IMR-90 (cell line): ENCODE measurements around the gene TCF25. TPM values are rescaled to one million over a fixed set of nuclear protein-coding genes. Genes with fewer than 3 reads are reported as not detected.

Experiments
- ATAC-seq: fragments of 200-7000 bp; cut with Tn5 transposase; 2 replicates; pipeline ENCODE4 v1.9.1; 2020; ENCODE audit warnings: low read depth, mild to moderate bottlenecking, moderate library complexity
- BruUV-seq: library from RNA; stranded (reverse); fragments of 400-500 nt; replicated peaks from 2 replicates; lab custom pipeline; 2021; lab: Mats Ljungman, UMichigan
- CTCF ChIA-PET: fragments of 300-600 bp; formaldehyde crosslinking; extraction: SDS; loops from one replicate; lab custom pipeline; 2021; ENCODE audit warnings: antibody characterized with exemption; lab: Yijun Ruan, JAX
- POLR2A ChIA-PET: fragments of 300-600 bp; sonication (Branson Sonifier 250); formaldehyde crosslinking; loops from one replicate; lab custom pipeline; 2022; ENCODE audit warnings: antibody characterized with exemption; ENCODE audit not compliant: unreplicated experiment; lab: Charles Lee
- DNase-seq: peaks from one replicate; pipeline ENCODE4 v3.0.0; 2013
- H2AFZ ChIP-seq: replicated peaks from 2 replicates; pipeline ENCODE3; 2013; ENCODE audit warnings: low read length, mild to moderate bottlenecking; ENCODE audit not compliant: poor library complexity
- H2AK5ac ChIP-seq: 2 replicates; pipeline ENCODE4 v1.6.1; 2013; ENCODE audit warnings: low read depth, low read length, inconsistent platforms
- H2AK9ac ChIP-seq: replicated peaks from 2 replicates; pipeline ENCODE3; 2013; ENCODE audit warnings: mild to moderate bottlenecking, low read depth, low read length, moderate library complexity; ENCODE audit not compliant: poor library complexity
- H2BK120ac ChIP-seq: 2 replicates; pipeline ENCODE4 v1.6.1; 2013; ENCODE audit warnings: low read depth, low read length, inconsistent platforms
- H2BK15ac ChIP-seq: 3 replicates; pipeline ENCODE4 v1.6.1; 2013; ENCODE audit warnings: low read depth, low read length, inconsistent platforms
- H2BK20ac ChIP-seq: 2 replicates; pipeline ENCODE4 v1.6.1; 2013; ENCODE audit warnings: low read depth, mild to moderate bottlenecking, inconsistent platforms, low read length, moderate library complexity
- H2BK5ac ChIP-seq: 2 replicates; pipeline ENCODE4 v1.6.1; 2013; ENCODE audit warnings: mild to moderate bottlenecking, low read depth, low read length, inconsistent platforms; ENCODE audit not compliant: poor library complexity, severe bottlenecking
- H3K14ac ChIP-seq: replicated peaks from 2 replicates; pipeline ENCODE4 v1.6.1; 2013; ENCODE audit warnings: low read depth, low read length, inconsistent platforms
- H3K18ac ChIP-seq: 2 replicates; pipeline ENCODE4 v1.6.1; 2013; ENCODE audit warnings: low read depth, low read length, control low read depth
- H3K23ac ChIP-seq: 2 replicates; pipeline ENCODE4 v1.6.1; 2013; ENCODE audit warnings: low read depth, low read length, inconsistent platforms
- H3K27ac ChIP-seq: 2 replicates; pipeline ENCODE4 v1.5.1; 2013; ENCODE audit warnings: mild to moderate bottlenecking, control low read depth, low read length; ENCODE audit not compliant: insufficient read depth
- H3K27me3 ChIP-seq: 2 replicates; pipeline ENCODE4 v1.6.1; 2013; ENCODE audit warnings: low read length; ENCODE audit not compliant: control insufficient read depth, insufficient read depth
- H3K36me3 ChIP-seq: 2 replicates; pipeline ENCODE4 v1.6.1; 2013; ENCODE audit warnings: low read length, mixed read lengths; ENCODE audit not compliant: control insufficient read depth, insufficient read depth
- H3K4ac ChIP-seq: 2 replicates; pipeline ENCODE4 v1.6.1; 2013; ENCODE audit warnings: low read depth, low read length, inconsistent platforms
- H3K4me1 ChIP-seq: 2 replicates; pipeline ENCODE4 v1.6.1; 2013; ENCODE audit warnings: low read length, mixed read lengths; ENCODE audit not compliant: control insufficient read depth, insufficient read depth
- H3K4me2 ChIP-seq: 2 replicates; pipeline ENCODE4 v1.6.1; 2013; ENCODE audit warnings: low read depth, mild to moderate bottlenecking, control low read depth, low read length, moderate library complexity
- H3K4me3 ChIP-seq: 2 replicates; pipeline ENCODE4 v1.5.1; 2013; ENCODE audit warnings: low read depth, mild to moderate bottlenecking, control low read depth, low read length, moderate library complexity; ENCODE audit not compliant: insufficient read depth
- H3K56ac ChIP-seq: 2 replicates; pipeline ENCODE4 v1.6.1; 2013; ENCODE audit warnings: low read length, inconsistent platforms; ENCODE audit not compliant: insufficient read depth; ENCODE audit errors: extremely low read depth
- H3K79me1 ChIP-seq, 2 experiments: 2 replicates each; pipeline ENCODE4 v1.6.1; 2013; ENCODE audit warnings: low read length in 2 of 2, inconsistent platforms in 1 of 2, low read depth in 1 of 2
- H3K9ac ChIP-seq: 2 replicates; pipeline ENCODE4 v1.6.1; 2013; ENCODE audit warnings: low read depth, low read length, control low read depth
- H3K9me1 ChIP-seq: 2 replicates; pipeline ENCODE4 v1.6.1; 2013; ENCODE audit warnings: low read length, inconsistent platforms; ENCODE audit not compliant: insufficient read depth
- H3K9me3 ChIP-seq: 2 replicates; pipeline ENCODE4 v1.6.1; 2013; ENCODE audit warnings: low read length; ENCODE audit not compliant: control insufficient read depth, insufficient read depth
- H4K20me1 ChIP-seq: 2 replicates; pipeline ENCODE4 v1.6.1; 2013; ENCODE audit warnings: low read length, inconsistent platforms; ENCODE audit not compliant: insufficient read depth
- H4K5ac ChIP-seq: 2 replicates; pipeline ENCODE4 v1.6.1; 2013; ENCODE audit warnings: mild to moderate bottlenecking, low read depth, low read length, control low read depth
- H4K8ac ChIP-seq, 2 experiments: 2 replicates each; pipeline ENCODE4 v1.6.1; 2013; ENCODE audit warnings: low read depth in 2 of 2, low read length in 2 of 2, control low read depth in 1 of 2, inconsistent platforms in 1 of 2
- H4K91ac ChIP-seq: 2 replicates; pipeline ENCODE4 v1.6.1; 2013; ENCODE audit warnings: low read depth, low read length, inconsistent platforms; ENCODE audit not compliant: insufficient read depth
- BHLHE40 ChIP-seq: fragments of 150-350 bp; IDR thresholded peaks from 2 replicates; pipeline ENCODE4 v1.6.1; 2016; ENCODE audit warnings: mild to moderate bottlenecking, low read depth, low read length
- MAFK ChIP-seq: IDR thresholded peaks from 2 replicates; pipeline ENCODE4 v1.6.1; 2012; ENCODE audit warnings: low read depth, low read length, improper control_type of control experiment
- MAZ ChIP-seq: IDR thresholded peaks from 2 replicates; pipeline ENCODE4 v1.6.1; 2012; ENCODE audit warnings: low read depth, mild to moderate bottlenecking, low read length, improper control_type of control experiment, moderate library complexity, borderline replicate concordance
- NFE2L2 ChIP-seq: fragments of 150-350 bp; IDR thresholded peaks from 2 replicates; pipeline ENCODE4 v1.6.1; 2016; ENCODE audit warnings: low read depth, mild to moderate bottlenecking, low read length
- RAD21 ChIP-seq: IDR thresholded peaks from 2 replicates; pipeline ENCODE4 v1.6.1; 2012; ENCODE audit warnings: low read length, improper control_type of control experiment
- RCOR1 ChIP-seq: IDR thresholded peaks from 2 replicates; pipeline ENCODE4 v1.6.1; 2012; ENCODE audit warnings: mild to moderate bottlenecking, low read length, improper control_type of control experiment; ENCODE audit not compliant: insufficient replicate concordance
- RFX5 ChIP-seq: IDR thresholded peaks from 2 replicates; pipeline ENCODE4 v1.8.0; 2012; ENCODE audit warnings: low read depth, mild to moderate bottlenecking, low read length, moderate library complexity
- WGBS, 2 experiments: methylation state at CpG; one replicate each; pipeline versions ENCODE4 v1.1.5 to v1.1.7; 2013; ENCODE audit warnings: missing lambda C conversion rate in 2 of 2; ENCODE audit not compliant: insufficient read length in 1 of 2; ENCODE audit errors: extremely low coverage in 2 of 2; 5-methylcytosine and 5-hydroxymethylcytosine counted together
- dilution Hi-C: fragments of 300-500 bp; cut with HindIII; formaldehyde crosslinking; loops from one replicate; pipeline ENCODE4 v1.14.3; 2018; ENCODE audit warnings: low sequenced_read_pairs; ENCODE audit not compliant: unreplicated experiment
- in situ Hi-C: fragments of 300-500 bp; cut with MboI; formaldehyde crosslinking; loops from 3 replicates; pipeline ENCODE4 v1.14.3; 2019; ENCODE audit warnings: low sequenced_read_pairs, inconsistent platforms, mixed read lengths
- intact Hi-C: fragments of 100-400 bp; cut with micrococcal nuclease; formaldehyde crosslinking; loops from 2 replicates; pipeline ENCODE4 v1.10.0; 2022
- polyA plus RNA-seq, 3 experiments: library from polyadenylated mRNA; depleted of rRNA; stranded (reverse); fragments of >200 nt; gene quantifications; 2 replicates each; pipeline ENCODE4 v1.2.3, GENCODE V29; 2012; ENCODE audit warnings: low replicate concordance in 1 of 3
- total RNA-seq: library from RNA; depleted of rRNA; stranded (reverse); fragments of >200 nt; gene quantifications from 2 replicates; pipeline ENCODE4 v1.2.3, GENCODE V29; 2012
- TF ChIP-seq, protein P1 (sequence below): fragments of 150-350 bp; IDR thresholded peaks from 2 replicates; pipeline ENCODE4 v1.6.1; 2017; ENCODE audit warnings: mild to moderate bottlenecking, antibody characterized with exemption, low read length, low read depth
- TF ChIP-seq, protein P2 (sequence below): conservative IDR thresholded peaks from 2 replicates; pipeline ENCODE4 v1.5.1; 2012; ENCODE audit warnings: mild to moderate bottlenecking, low read depth, low read length, improper control_type of control experiment
- TF ChIP-seq, protein P3 (sequence below): fragments of 150-350 bp; IDR thresholded peaks from 2 replicates; pipeline ENCODE4 v1.6.1; 2016; ENCODE audit warnings: low read depth, mild to moderate bottlenecking, low read length, moderate library complexity, borderline replicate concordance

Gene TCF25
- total and polyA plus RNA-seq, 2 of the 4 experiments (the other 2 are of a cell fraction), result 127 to 184 TPM

DNA sequence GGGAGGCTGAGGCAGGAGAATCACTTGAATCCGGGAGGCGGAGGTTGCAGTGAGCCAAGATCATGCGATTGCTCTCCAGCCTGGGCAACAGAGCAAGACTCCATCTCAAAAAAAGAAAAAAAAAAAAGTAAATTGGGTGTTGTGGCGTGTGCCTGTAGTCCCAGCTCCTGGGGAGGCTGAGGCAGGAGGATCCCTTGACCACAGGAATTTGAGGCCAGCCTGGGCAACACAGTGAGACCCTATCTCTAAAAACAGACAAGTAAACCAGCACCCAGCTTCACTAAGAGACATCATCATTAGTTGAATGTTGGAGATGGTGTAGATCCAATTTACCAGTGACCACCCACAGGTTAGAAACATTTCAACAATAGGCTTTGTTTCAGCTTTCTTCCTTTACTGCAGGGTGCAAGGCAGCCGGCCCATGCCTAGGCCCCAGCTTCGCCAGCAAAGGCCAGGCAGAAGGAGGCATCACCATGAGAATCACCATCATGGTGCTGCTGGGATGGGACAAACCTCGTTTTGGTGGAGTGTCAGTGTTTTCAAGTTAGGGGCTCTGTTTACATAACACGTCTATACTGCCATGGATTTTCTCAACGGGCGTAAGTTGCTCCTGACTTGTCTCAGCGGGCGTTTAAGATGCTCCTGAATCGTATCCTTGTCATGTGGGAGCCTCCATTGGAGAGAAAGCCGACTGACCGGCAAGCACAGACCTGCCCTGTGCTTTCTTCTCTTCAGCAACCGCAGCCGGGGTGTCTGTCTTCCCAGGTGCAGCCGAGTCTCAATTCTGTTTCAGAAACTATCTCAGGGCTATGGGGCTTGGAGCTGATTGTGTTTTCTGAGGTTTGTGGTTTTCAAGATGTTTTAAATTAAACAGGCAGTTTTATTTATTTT, 7.3 kb downstream of the TCF25 start:
- H4K91ac ChIP-seq, result no peak overlapping the region
- no peak overlapping the region for H4K5ac ChIP-seq
- no peak overlapping the region for H2BK20ac ChIP-seq
- no peak overlapping the region for H2AFZ ChIP-seq
- H3K4me1 ChIP-seq, result peaks cover 2% of the 10 kb centered on the region; the same call in 1 of the 2 replicates
- BruUV-seq, result no TSS peak
- peaks cover 49% of the 10 kb centered on the region for H3K36me3 ChIP-seq
- peaks cover 12% of the 10 kb centered on the region; the same call in 1 of the 2 replicates for H3K9me1 ChIP-seq
- peaks cover 91% of the 10 kb centered on the region for H4K20me1 ChIP-seq
- in situ Hi-C loops (no loop called here), dilution Hi-C loops (no loop called here), intact Hi-C loops (no loop called here)
- H2BK120ac ChIP-seq, result no peak overlapping the region
- POLR2A ChIA-PET, result no interaction called here
- no peak overlapping the region for H3K18ac ChIP-seq
- H3K4me3 ChIP-seq, result no peak overlapping the region
- H3K4ac ChIP-seq, result no peak overlapping the region
- H3K23ac ChIP-seq, result no peak overlapping the region
- no peak overlapping the region for H3K56ac ChIP-seq
- DNase-seq, result no peak
- H2AK5ac ChIP-seq, result no peak overlapping the region
- no peak overlapping the region for H3K9ac ChIP-seq
- H2BK5ac ChIP-seq, result no peak overlapping the region
- no peak for ATAC-seq
- CTCF ChIA-PET, result interaction anchor here (0.7 kb wide), 1 partner anchor 51 kb away, joined by 3 read pairs; no protein-coding TSS in a partner anchor
- H3K27me3 ChIP-seq, result no peaks in the 10 kb centered on the region
- H2BK15ac ChIP-seq, result no peak overlapping the region
- TF ChIP-seq MAZ (no peak), BHLHE40 (no peak), NFE2L2 (no peak), RFX5 (no peak), MAFK (no peak), RCOR1 (no peak), RAD21 (no peak)
- TF ChIP-seq, protein P1, sequence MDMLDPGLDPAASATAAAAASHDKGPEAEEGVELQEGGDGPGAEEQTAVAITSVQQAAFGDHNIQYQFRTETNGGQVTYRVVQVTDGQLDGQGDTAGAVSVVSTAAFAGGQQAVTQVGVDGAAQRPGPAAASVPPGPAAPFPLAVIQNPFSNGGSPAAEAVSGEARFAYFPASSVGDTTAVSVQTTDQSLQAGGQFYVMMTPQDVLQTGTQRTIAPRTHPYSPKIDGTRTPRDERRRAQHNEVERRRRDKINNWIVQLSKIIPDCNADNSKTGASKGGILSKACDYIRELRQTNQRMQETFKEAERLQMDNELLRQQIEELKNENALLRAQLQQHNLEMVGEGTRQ, result no peak
- TF ChIP-seq, protein P2, sequence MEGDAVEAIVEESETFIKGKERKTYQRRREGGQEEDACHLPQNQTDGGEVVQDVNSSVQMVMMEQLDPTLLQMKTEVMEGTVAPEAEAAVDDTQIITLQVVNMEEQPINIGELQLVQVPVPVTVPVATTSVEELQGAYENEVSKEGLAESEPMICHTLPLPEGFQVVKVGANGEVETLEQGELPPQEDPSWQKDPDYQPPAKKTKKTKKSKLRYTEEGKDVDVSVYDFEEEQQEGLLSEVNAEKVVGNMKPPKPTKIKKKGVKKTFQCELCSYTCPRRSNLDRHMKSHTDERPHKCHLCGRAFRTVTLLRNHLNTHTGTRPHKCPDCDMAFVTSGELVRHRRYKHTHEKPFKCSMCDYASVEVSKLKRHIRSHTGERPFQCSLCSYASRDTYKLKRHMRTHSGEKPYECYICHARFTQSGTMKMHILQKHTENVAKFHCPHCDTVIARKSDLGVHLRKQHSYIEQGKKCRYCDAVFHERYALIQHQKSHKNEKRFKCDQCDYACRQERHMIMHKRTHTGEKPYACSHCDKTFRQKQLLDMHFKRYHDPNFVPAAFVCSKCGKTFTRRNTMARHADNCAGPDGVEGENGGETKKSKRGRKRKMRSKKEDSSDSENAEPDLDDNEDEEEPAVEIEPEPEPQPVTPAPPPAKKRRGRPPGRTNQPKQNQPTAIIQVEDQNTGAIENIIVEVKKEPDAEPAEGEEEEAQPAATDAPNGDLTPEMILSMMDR, result no peak
- TF ChIP-seq, protein P3, sequence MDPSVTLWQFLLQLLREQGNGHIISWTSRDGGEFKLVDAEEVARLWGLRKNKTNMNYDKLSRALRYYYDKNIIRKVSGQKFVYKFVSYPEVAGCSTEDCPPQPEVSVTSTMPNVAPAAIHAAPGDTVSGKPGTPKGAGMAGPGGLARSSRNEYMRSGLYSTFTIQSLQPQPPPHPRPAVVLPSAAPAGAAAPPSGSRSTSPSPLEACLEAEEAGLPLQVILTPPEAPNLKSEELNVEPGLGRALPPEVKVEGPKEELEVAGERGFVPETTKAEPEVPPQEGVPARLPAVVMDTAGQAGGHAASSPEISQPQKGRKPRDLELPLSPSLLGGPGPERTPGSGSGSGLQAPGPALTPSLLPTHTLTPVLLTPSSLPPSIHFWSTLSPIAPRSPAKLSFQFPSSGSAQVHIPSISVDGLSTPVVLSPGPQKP, result no peak
- WGBS, 2 experiments, result 78% methylated on average over 10 of the region's 18 CpGs; no CpG with 5 or more reads in 1 of the 2 experiments
- H3K4me2 ChIP-seq, result no peak overlapping the region
- no peaks in the 10 kb centered on the region for H3K9me3 ChIP-seq
- H2AK9ac ChIP-seq, result no peak overlapping the region
- H3K79me1 ChIP-seq, result peaks cover 40 to 69% of the 10 kb centered on the region in 2 experiments
- no peak overlapping the region for H3K14ac ChIP-seq
- H3K27ac ChIP-seq, result no peak overlapping the region
- H4K8ac ChIP-seq, result no peak overlapping the region
